Globus pallidus (tissue), 1 donor: ENCODE results near the gene TBC1D12.
"Not testable (repeated sequence)": the region's sequence is repeated elsewhere in the genome, so short reads cannot be mapped to it uniquely, and the experiment has no call there.

Experiments
- DNase-seq: peaks from one replicate; pipeline ENCODE4 v3.0.0-alpha.2; 2015; ENCODE audit warnings: low spot score

Gene TBC1D12

DNA sequence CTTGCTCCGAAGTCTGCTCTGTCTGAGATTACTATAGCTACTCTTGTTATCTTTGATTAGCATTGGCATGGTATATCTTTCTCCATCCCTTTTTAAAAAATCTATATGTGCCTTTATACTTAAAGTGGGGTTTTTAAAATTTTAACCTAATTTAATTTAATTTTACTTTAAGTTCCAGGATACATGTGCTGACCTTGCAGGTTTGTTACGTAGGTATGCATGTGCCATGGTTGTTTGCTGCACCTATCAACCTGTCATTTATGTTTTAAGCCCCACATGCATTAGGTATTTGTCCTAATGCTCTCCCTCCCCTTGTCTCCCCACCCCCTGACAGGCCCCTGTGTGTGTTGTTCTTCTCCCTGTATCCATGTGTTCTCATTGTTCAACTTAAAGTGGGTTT, 54.6 kb downstream of the TBC1D12 start:
- no peak for DNase-seq

DNA sequence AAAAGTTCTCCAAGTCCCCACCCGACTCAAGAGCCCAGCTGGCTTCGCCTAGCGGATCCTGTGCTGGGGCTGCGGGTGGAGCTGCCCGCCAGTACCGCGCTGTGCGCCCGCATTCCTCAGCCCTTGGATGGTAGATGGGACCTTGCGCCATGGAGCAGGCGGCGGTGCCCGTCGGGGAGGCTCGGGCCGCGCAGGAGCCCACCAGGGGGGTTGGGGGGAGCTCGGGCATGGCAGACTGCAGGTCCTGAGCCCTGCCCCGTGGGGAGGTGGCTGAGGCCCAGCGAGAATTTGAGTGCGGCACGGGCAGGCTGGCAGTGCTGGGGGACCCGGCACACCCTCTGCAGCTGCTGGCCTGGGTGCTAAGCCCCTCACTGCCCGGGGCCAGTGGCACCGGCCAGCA, 57.0 kb downstream of the TBC1D12 start:
- DNase-seq = no peak

DNA sequence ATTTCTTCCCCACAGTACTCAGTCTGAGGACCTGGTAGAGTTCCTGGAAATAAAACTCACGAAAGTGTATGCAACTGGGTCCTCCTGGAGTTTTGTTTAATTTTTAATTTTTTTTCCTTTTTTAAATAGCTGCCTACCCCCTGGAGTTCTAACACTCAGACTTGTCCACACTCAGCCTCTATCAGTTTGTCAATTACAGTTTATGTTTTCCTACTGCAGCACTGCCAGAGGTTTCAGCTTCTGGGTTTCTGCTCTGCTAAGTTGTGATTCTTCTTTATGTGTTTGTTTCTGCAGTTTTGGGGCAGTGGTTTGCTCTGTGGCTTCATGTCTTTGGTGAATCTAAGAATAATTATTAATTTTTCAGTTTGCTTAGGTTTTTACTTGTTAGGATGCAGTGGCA, 59.2 kb downstream of the TBC1D12 start:
- no peak for DNase-seq

DNA sequence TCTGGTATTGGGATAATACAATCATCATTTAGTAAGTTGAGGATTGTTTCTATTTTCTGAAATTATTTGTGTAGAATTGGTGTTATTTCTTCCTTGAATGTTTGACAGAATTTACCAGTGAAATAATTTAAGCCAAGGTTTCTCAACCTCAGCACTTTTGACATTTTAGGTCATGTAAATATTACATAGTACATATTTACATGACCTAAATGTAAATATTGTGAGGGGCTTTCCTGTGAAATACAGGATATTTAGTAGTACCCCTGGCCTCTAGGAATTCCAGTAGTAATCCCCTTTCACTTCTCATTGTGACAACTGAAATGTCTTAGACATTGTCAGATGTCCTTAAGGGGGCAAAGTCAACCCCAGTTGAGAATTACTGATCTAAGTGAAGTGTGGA, 59.8 kb downstream of the TBC1D12 start:
- DNase-seq = no peak

DNA sequence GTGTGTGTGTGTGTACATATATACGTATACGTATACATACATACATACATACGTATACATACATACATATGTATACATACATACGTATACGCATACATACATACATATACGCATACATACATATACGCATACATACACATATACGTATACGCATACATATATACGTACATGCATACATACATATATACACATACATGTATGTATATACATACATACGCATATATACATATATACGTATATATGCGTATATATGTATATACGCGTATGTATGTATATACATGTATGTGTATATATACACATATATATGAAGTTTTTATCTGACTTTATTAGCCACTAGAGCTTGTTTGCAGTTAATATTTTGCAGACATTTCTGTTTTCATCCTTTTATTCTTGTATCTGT, 63.3 kb downstream of the TBC1D12 start:
- no peak for DNase-seq

DNA sequence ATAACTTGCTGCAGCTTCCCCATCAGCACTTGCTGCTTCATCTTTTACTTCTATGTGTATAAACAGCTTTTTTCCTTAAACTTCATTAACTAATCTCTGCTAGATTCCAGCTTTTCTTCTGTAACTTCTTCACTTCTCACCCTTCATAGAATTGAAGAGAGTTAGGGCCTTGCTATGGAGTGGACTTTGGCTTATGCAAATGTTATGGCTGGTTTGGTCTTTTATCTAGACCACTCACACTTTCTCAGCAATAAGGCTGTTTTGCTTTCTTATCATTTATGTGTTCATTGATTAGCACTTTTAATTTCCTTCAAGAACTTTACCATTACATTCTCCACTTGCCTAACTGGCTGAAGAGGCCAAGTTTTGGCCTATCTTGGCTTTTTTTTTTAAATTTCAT, 79.1 kb downstream of the TBC1D12 start:
- DNase-seq = no peak

DNA sequence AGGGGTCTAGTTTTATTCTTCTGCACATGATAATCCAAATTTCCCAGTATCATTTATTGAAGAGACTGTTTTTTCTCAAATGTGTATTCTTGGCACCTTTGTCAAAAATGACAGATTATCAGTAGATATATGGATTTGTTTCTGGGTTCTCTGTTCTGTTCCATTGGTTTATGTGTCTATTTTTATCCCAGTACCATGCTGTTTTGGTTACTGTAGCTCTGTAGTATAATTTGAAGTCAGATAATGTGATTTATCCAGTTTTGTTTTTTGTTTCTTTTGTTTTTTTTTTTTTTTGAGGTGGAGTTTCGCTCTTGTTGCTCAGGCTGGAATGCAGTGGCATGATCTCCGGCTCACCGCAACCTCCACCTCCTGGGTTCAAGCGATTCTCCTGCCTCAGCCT, 81.6 kb downstream of the TBC1D12 start:
- no peak for DNase-seq

DNA sequence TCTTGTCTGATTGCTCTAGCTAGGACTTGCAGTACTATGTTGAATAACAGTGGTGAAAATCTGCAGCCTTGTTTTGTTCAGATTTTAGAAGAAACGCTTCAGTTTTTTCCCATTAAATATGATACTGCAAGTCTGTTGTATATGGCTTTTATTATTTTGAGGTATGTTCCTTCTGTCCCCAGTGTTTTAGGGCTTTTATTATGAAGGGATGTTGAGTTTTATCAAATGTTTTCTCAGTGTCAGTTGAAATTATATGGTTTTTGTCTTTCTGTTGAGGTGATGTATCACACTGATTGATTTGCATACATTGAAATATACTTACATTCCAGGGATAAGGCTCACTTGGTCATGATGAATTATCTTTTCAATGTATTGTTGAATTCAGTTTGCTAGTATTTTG, 82.8 kb downstream of the TBC1D12 start:
- DNase-seq = no peak

DNA sequence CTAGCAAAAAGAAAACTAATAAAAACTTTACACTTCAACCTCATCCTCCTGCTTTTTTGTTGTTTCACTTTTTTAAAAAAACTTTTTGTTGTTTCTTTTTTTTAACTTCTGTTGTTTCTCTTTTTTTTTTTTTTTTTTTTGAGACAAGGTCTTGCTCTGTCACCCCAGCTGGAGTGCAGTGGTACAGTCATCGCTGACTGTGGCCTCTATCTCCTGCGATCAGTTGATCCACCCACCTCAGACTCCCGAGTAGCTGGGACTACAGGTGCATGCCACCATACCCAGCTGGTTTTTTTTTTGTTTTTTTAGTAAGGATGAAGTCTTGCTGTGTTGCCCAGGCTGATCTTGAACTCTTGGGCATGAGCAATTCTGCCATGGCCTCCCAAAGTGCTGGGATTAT, 85.2 kb downstream of the TBC1D12 start:
- DNase-seq = no peak

DNA sequence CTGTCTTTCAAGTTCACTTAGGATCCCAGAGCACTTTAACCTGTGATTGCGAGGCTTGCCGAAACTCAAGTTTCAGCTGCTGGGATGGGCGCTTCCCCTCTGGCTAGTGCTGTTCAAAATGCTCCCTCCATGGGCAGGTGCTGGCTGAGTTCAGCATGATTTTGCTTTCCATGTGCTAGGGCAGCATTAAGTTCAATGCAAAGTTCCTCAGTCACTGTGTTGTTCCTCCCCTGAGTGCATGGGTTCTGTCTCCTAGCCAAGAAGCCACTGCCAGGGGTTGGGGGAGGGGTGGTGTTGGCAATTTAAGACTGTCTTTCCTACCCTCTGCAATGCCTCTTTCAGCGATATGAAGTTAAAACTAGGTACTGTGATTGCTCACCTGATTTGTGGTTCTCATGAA, 86.8 kb downstream of the TBC1D12 start:
- no peak for DNase-seq

DNA sequence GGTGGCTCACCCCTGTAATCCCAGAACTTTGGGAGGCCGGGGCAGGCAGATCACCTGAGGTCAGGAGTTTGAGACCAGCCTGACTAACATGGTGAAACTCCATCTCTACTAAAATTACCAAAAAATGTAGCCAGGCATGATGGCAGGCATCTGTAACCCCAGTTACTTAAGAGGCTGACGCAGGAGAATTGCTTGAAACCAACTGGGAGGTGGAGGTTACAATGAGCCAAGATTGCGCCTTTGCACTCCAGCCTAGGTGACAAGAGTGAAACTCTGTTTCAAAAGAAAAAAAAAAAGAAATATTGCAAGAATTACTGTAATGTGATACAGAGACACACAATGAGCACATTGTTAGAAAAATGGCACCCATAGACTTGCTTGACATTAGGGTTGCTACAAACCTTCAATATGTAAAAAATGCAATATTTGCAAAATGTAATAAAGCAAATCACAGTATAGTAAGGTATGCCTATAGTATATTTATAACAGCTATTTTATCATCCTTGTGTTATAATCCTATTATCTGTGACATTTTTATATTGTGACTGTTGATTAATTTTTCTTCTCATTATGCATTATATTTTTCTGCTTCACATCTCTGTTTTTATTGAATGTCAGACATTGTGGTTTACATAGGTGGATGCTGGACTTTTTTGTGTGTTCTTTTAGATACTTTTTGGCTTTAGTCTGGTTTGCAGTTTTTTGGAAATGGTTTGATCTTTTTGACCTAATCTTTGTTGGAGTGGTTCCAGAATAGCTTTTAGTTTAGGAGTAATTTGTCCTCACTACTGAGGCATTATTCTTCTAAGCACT, 87.8 kb downstream of the TBC1D12 start:
- no peak for DNase-seq

DNA sequence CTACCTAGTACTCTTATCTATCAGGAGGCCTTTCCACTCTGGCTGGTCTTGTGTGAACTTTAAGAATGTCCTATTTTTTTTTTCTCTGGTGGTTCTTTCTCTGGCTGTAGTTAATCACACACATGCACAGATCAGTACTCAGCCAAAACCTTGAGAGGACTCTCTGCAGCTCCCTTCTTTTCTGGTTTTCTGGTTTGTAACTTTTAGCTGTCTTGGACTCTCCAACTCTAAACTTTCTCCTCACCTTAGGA, 88.4 kb downstream of the TBC1D12 start:
- no peak for DNase-seq

DNA sequence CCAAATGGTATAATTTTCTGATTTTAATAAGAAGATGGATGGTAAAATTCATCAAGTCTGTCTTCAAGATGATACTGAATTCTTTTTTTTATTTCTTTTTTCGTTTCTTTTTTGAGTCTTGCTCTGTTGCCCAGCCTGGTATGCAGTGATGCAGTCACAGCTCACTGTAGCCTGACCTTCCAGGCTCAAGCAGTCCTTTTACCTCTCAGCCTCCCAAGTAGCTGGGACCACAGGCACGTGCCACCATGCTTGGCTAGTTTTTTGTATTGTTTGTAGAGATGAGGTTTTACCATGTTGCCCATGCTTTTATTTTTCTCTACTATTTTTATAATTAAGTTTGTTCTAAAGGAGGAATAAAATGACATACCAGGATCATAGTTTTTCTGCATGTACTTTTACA, 91.1 kb downstream of the TBC1D12 start:
- DNase-seq = no peak

DNA sequence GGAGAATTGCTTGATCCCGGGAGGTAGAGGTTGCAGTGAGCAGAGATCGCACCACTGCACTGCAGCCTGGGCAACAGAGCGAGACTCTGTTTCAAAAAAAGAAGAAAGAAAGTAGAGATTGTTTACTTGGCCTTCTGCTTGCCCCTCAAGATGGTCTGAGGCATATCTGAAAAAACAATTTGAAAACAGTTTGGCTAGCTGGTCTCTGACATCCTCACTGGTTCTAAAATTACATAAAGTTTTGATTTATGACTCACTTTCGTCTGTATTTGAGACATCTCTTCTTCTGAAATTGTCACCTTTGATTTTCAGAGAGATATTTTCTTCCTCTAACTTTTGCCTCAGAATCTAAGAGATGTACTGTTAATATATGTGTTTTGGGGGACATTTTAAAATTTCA, 93.7 kb downstream of the TBC1D12 start:
- DNase-seq = no peak

DNA sequence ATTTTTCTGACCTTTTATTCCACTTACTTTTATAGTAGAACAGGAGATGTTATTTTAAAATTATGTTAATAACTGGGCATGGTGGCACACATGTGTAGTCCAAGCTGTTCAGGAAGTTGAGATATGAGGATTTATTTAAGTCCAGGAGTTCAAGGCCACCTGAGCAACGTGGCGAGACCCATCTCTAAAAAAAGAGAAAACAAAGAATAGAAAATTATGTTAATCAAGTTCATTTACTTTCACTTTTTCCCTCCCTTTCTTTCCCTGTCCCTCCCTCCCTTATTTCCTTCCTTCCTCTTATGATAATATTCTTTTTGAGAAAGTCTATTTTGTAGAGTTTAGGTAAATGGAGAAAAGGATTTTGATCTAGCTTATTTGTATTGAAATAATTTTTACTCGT, 94.3 kb downstream of the TBC1D12 start:
- DNase-seq = no peak

DNA sequence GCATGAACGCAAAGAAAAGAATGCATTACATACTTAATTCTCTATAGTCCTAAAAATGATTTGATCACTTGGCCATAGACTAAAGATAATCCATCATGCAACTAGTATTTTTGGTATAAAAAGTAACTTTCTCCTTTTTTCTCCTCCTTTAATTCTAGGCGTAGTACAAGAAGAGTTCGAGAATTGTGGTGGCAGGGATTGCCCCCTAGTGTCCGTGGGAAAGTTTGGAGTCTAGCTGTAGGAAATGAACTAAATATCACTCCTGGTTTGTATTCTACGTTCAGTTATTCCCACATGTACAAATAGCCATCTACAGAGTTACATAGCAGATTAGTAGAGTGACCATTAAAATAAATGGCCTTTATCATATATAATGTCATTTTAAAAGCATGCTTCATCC, 97.7 kb downstream of the TBC1D12 start:
- no peak for DNase-seq

DNA sequence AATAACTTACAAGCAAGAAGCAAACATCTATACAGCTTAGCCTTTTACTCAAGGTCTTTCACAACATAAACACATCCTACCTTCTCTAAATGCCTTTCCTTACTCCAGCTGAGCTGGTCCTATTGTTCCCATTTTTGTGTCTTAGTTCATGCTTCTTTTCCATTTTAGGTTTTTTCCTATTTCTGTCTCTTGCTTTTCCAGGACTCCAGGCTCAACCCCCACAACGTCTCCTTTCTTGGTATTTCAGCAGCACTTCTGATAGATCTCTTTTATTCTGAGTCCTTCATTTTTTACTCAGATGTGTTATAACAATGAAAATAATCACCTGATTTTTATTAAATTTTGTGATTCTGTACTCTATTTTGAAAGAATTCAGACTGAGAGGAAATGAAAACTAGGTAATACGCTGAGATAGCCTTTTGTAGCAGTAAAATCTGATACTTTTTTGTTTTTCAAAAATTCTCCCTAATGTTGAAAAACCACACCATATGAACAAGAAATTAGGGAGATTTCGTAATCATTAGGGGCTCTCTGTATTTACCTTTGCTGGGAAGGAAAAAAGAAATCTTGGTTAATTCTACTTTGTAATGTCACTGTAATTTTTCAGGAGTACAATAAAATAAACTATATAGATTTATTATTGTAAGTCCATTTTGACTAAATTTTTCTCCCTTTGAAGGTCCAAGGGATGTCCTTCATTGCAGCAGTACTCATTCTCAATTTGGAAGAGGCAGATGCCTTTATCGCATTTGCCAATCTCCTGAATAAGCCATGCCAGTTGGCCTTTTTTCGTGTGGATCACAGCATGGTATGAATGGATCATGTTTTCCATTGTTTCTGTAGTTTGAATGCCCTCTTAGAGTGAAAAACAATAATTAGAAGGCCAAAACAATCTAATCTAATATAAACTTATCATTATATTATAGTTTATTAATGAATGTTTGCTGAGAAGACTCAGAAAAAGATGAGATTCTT, 119.2 kb downstream of the TBC1D12 start:
- peak; percentile 17 for DNase-seq

DNA sequence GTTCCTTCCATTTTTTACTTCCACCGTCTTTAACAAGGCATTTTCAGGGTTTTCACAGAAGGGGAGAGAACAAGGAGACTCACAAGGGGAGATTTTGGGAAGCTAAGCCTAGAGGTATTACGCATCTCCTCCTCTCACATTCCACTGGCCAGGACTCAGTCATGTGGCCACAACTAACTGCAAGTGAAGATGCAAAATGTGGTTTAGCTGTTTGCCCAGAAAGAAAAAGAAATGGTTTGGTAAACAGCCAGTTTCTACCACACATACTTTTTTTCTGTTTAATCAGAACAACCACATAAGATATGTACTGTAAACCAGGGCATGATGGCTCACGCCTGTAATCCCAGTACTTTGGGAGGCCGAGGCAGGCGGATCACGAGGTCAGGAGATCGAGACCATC, 121.8 kb downstream of the TBC1D12 start:
- DNase-seq = no peak

DNA sequence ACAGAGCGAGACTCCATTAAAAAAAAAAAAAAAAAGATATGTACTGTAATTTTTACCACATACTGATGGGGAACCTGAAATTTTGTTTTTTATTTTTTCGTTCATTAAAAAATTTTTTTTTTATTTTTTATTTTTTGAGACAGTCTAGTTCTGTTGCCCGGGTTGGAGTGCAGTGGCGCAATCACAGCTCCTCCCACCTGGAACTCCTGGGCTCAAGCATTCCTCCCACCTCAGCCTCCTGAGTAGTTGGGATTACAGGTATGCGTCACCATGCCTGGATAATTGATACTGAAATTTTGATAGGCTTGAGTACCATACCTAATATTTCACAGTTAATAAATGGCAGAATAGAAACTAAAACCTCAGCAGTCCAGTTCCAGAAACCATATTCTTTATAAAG, 122.4 kb downstream of the TBC1D12 start:
- no peak for DNase-seq

DNA sequence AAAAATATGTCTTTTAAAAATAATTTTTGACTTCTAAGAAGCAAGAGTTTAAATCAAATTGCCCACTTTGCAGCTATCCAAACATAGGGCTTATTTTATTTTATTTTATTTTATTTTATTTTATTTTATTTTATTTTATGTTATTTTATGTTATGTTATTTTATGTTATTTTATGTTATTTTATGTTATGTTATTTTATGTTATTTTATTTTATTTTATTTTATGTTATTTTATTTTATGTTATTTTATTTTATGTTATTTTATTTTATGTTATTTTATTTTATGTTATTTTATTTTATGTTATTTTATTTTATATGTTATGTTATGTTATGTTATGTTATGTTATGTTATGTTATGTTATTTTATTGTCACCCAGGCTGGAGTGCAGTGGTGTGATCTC, 129.2 kb downstream of the TBC1D12 start:
- not testable (repeated sequence) for DNase-seq

DNA sequence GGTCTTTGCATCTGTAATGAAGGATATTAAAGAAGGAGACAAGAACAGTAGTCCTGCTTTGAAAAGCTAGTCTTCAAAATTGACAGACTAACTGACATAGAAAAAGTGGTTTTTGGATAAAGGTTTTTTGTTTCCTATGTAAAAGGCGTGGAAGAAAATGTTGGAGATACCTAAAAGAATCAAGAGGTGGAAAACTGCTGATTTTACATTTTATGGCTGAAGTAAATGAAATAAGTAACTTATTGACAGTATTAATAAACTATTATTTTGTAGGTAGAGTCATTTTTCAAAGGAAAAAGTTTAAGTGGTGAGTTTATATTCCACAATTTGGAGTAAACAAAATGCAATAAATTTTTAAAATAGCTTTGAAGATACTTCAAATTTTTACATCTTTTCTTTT, 130.7 kb downstream of the TBC1D12 start:
- DNase-seq = no peak

DNA sequence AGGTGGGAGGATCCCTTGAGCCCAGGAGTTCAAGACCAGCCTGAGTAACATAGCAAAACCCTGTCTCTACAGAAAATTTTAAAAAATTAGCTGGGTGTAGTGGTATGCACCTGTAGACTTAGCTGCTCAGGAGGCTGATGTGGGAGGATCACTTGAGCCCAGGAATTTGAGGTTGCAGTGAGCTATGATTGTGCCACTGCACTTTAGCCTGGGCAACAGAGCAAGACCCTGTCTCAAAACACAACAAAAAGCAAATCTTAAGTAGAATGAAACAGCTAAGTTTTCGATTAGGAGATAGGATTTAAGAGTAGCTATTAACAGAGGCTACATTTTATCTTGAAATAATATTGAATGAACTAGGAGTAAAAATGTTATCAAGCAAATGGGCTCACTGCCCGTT, 139.9 kb downstream of the TBC1D12 start:
- not testable (repeated sequence) for DNase-seq

DNA sequence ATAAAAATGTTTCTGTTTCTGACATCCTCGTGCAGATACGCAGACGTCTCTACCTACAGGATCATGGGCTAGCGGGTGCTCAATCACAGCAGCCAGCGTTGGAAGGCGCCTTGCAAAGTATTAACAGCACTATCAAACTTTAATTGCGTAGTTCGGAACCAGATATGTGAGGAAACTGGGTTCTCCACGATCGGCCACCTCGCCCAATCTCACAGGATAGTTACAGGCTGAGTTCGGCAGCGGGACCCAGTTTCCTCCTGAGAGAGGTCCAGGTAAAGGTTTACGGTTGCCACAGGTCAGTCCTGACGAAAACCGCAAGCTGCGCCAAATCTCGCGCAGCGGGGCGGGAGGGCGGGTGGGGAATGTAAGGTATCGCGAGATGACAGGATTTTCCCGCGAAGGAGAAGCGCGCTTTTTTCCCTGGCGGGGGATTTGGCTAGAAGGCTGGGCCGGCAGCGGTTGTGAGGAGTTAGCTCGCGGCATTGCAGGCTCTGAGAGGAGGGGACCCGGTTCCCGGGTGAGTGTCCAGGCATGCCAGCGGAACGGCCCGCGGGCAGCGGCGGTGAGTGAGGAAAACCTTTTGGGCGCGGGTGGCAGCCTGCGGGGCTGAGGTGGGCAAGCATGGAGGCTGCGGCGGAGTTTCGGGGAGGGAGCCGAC, 143.2 kb downstream of the TBC1D12 start, which contains the start of gene HELLS:
Gene HELLS, plus strand, starts transcription at position 398 of the 658 bp plus-strand sequence. Its CDS starts 134 bp downstream, at position 532.
- DNase-seq = peak; percentile 41
